ENCODE measurements around the gene SMG7.

The SMG7 gene

GRCh38 chr1:183470147-183470960 lies 1.9 kb upstream of the SMG7 start:
- in situ Hi-C loops (cut with HindIII; ENCODE audit: low sequenced_read_pairs): no loop called here

- in situ Hi-C loops (cut with HindIII; ENCODE audit: low sequenced_read_pairs): no loop called here
These were observed 1.1 kb upstream of the SMG7 start for GRCh38 chr1:183470961-183471742.

- in situ Hi-C loops (cut with HindIII; ENCODE audit: low sequenced_read_pairs): no loop called here
These were observed 384 bp upstream of the SMG7 start for GRCh38 chr1:183471743-183472487.

- in situ Hi-C loops (cut with HindIII; ENCODE audit: low sequenced_read_pairs): no loop called here
These were observed 878 bp downstream of the SMG7 start for GRCh38 chr1:183473217-183473536.

- in situ Hi-C loops (cut with HindIII; ENCODE audit: low sequenced_read_pairs): no loop called here
These were observed 3.8 kb downstream of the SMG7 start for GRCh38 chr1:183476081-183476480.

GRCh38 chr1:183477986-183478781 lies 5.9 kb downstream of the SMG7 start:
- in situ Hi-C loops (cut with HindIII; ENCODE audit: low sequenced_read_pairs): no loop called here

- in situ Hi-C loops (cut with HindIII; ENCODE audit: low sequenced_read_pairs): no loop called here
These were observed 8.7 kb downstream of the SMG7 start for GRCh38 chr1:183480971-183481441.

- in situ Hi-C loops (cut with HindIII; ENCODE audit: low sequenced_read_pairs): no loop called here
These were observed 10.9 kb downstream of the SMG7 start for GRCh38 chr1:183483224-183483623.

- in situ Hi-C loops (cut with HindIII; ENCODE audit: low sequenced_read_pairs): no loop called here
These were observed 12.0 kb downstream of the SMG7 start for GRCh38 chr1:183484254-183484653.

GRCh38 chr1:183484851-183485250 lies 12.6 kb downstream of the SMG7 start:
- in situ Hi-C loops (cut with HindIII; ENCODE audit: low sequenced_read_pairs): no loop called here

- in situ Hi-C loops (cut with HindIII; ENCODE audit: low sequenced_read_pairs): no loop called here
These were observed 15.6 kb downstream of the SMG7 start for GRCh38 chr1:183487674-183488442.

- in situ Hi-C loops (cut with HindIII; ENCODE audit: low sequenced_read_pairs): no loop called here
These were observed 18.6 kb downstream of the SMG7 start for GRCh38 chr1:183490932-183491331.

- in situ Hi-C loops (cut with HindIII; ENCODE audit: low sequenced_read_pairs): no loop called here
These were observed 21.4 kb downstream of the SMG7 start for GRCh38 chr1:183493540-183494245.

GRCh38 chr1:183495420-183495819 lies 23.1 kb downstream of the SMG7 start:
- in situ Hi-C loops (cut with HindIII; ENCODE audit: low sequenced_read_pairs): no loop called here

- in situ Hi-C loops (cut with HindIII; ENCODE audit: low sequenced_read_pairs): no loop called here
These were observed 24.9 kb downstream of the SMG7 start for GRCh38 chr1:183497218-183497617.

GRCh38 chr1:183498342-183498991 lies 26.2 kb downstream of the SMG7 start:
- in situ Hi-C loops (cut with HindIII; ENCODE audit: low sequenced_read_pairs): no loop called here

GRCh38 chr1:183505454-183506089 lies 33.3 kb downstream of the SMG7 start:
- in situ Hi-C loops (cut with HindIII; ENCODE audit: low sequenced_read_pairs): no loop called here

- in situ Hi-C loops (cut with HindIII; ENCODE audit: low sequenced_read_pairs): no loop called here
These were observed 34.3 kb downstream of the SMG7 start for GRCh38 chr1:183506561-183506960.
